Duodenal mucosa (tissue), 2 donors: ENCODE measurements around the gene NOL7.

Experiments used
- H3K27ac ChIP-seq: one replicate; pipeline ENCODE4 v1.7.0; 2013; ENCODE audit warnings: low read depth, low read length
- H3K27me3 ChIP-seq, 2 donors: one replicate each; pipeline ENCODE4 v1.7.0; 2013; ENCODE audit warnings: low read length in 2 of 2, control low read depth in 1 of 2; ENCODE audit not compliant: insufficient read depth in 2 of 2, control insufficient read depth in 1 of 2
- H3K36me3 ChIP-seq, 2 donors: one replicate each; pipeline ENCODE4 v1.7.0; 2013; ENCODE audit warnings: low read length in 2 of 2, control low read depth in 1 of 2; ENCODE audit not compliant: insufficient read depth in 2 of 2, control insufficient read depth in 1 of 2
- H3K4me1 ChIP-seq, 2 donors: one replicate each; pipeline ENCODE4 v1.7.0; 2013; ENCODE audit warnings: low read length in 2 of 2, control low read depth in 1 of 2; ENCODE audit not compliant: insufficient read depth in 2 of 2, control insufficient read depth in 1 of 2
- H3K4me3 ChIP-seq, 2 donors: one replicate each; pipeline ENCODE4 v1.7.0; 2013; ENCODE audit warnings: low read length in 2 of 2, low read depth in 1 of 2
- H3K9ac ChIP-seq, 2 donors: one replicate each; pipeline ENCODE4 v1.7.0; 2013; ENCODE audit warnings: low read length in 2 of 2, low read depth in 1 of 2
- H3K9me3 ChIP-seq, 2 donors: one replicate each; pipeline ENCODE4 v1.7.0; 2013; ENCODE audit warnings: low read length in 2 of 2, control low read depth in 1 of 2; ENCODE audit not compliant: control insufficient read depth in 1 of 2

The NOL7 gene

DNA sequence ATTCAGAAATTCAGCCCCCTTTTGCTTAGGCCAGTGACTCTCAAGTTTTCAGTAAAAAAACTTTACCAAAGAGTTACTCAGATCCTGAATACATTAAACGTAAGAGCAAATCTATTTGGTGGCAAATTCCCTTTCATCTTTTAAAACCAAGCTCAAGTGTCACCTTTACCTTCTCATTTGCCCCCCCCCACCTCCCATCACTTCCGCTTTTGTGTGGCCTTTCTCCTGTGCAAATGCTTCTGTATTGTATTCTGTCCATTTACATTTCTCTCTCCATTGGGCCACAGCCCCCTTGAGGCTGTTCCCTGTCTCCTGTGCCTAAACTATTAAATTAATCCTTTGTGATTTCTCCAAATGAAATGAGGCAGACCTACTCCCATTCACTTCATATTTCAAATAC is 1.9 kb downstream of the NOL7 start:
- Histone ChIP-seq H3K4me3 (no peak overlapping the region), H3K36me3 (peaks cover 26 to 43% of the 10 kb centered on the region in 2 donors), H3K4me1 (peaks cover 22 to 26% of the 10 kb centered on the region in 2 donors), H3K27ac (no peak overlapping the region), H3K27me3 (no peaks in the 10 kb centered on the region), H3K9me3 (no peaks in the 10 kb centered on the region), H3K9ac (no peak overlapping the region)

DNA sequence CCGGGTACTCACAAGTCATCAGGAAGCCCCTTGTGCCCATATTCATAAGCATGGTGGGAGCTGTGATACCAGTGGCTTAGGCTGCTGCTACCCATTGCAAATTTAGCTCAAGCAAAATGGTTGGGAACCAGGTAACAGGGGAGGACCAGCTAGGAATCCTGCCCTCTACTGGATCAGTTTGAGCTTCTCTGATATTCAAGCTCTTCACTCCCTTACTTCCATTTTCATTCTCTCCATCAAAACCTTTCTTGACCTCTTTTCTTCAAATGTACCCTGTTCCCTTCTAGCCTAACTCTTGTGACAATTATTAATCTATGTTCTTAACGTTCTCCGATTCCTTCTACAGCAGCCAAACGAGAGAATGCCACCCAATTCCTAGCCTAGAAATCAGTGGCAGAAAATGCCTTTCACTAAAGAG is 9.7 kb downstream of the NOL7 start:
- H3K9me3 ChIP-seq, result no peaks in the 10 kb centered on the region
- no peak overlapping the region for H3K4me3 ChIP-seq
- H3K4me1 ChIP-seq, result no peaks in the 10 kb centered on the region
- peaks cover 28 to 75% of the 10 kb centered on the region in 2 donors for H3K36me3 ChIP-seq
- H3K27ac ChIP-seq, result no peak overlapping the region
- H3K27me3 ChIP-seq, result no peaks in the 10 kb centered on the region
- no peak overlapping the region for H3K9ac ChIP-seq

DNA sequence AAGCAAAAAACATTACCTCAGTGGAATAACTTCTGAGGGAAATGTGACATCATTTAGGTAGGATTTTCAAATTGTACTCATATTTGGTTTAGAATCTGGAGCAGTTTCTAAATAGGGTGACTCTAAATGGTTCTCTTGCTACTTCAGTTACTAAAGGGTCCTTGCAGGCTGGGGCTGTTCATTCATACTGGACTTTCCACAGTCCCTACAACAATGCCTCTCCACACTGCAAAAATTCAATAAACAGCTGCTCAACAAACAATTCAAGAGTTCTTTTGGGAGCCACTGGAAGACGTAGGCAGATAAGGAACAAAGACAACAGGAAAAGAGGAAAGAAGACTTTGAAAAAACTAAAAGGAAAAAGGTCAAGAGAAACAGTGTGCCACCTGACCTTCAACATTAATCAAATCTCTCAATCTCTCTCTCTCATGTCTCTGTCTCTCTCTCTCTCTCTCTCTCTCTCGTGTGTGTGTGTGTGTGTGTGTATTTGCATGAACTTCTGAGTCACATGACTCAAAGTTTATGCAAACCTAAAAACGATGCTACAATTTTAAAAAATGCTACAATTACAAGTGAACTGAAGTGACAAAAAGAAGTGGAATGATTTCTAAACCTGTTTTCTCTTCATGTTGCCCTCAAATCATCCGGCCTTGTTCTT is 14.5 kb downstream of the NOL7 start:
- Histone ChIP-seq H3K9ac (no peak overlapping the region), H3K4me3 (no peak overlapping the region), H3K27ac (no peak overlapping the region), H3K27me3 (no peaks in the 10 kb centered on the region), H3K36me3 (peaks cover 16 to 62% of the 10 kb centered on the region in 2 donors), H3K9me3 (no peaks in the 10 kb centered on the region), H3K4me1 (no peaks in the 10 kb centered on the region)

DNA sequence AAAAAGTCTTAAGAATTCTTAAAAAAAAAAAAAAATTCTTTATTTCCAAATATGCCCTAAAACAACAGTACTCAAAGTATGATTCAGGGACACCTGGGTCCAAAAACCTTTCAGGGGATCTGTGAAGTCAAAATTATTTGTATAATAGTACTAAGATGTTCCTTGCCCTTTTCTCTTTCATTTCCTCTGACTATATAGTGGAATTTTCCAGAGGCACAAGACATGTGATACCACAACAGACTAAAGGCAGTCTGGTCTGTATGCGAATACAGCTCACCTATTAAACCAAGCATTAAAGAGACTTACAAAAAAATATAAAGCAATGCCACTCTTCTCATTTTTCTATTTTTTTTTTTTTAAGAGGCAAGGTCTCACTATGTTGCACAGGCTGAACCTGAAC is 15.4 kb downstream of the NOL7 start:
- H3K4me3 ChIP-seq, result no peak overlapping the region
- H3K36me3 ChIP-seq, result peaks cover 14 to 54% of the 10 kb centered on the region in 2 donors
- no peak overlapping the region for H3K27ac ChIP-seq
- no peaks in the 10 kb centered on the region for H3K9me3 ChIP-seq
- no peaks in the 10 kb centered on the region for H3K4me1 ChIP-seq
- no peaks in the 10 kb centered on the region for H3K27me3 ChIP-seq
- H3K9ac ChIP-seq, result no peak overlapping the region

GRCh38 chr6:13633343-13633742 is 18.2 kb downstream of the NOL7 start:
- H3K9me3 ChIP-seq, result no peaks in the 10 kb centered on the region
- H3K9ac ChIP-seq, result no peak overlapping the region
- no peaks in the 10 kb centered on the region for H3K4me1 ChIP-seq
- H3K27ac ChIP-seq, result no peak overlapping the region
- H3K36me3 ChIP-seq, result peaks cover 23 to 44% of the 10 kb centered on the region in 2 donors
- no peaks in the 10 kb centered on the region for H3K27me3 ChIP-seq
- H3K4me3 ChIP-seq, result no peak overlapping the region

- Histone ChIP-seq H3K36me3 (peaks cover 21 to 31% of the 10 kb centered on the region in 2 donors), H3K4me1 (no peaks in the 10 kb centered on the region), H3K27me3 (no peaks in the 10 kb centered on the region), H3K9me3 (no peaks in the 10 kb centered on the region), H3K27ac (no peak overlapping the region), H3K9ac (no peak overlapping the region), H3K4me3 (no peak overlapping the region)
These were observed 21.0 kb downstream of the NOL7 start for GRCh38 chr6:13635948-13636658.

- Histone ChIP-seq H3K9me3 (no peaks in the 10 kb centered on the region), H3K27ac (no peak overlapping the region), H3K4me1 (no peaks in the 10 kb centered on the region), H3K27me3 (no peaks in the 10 kb centered on the region), H3K9ac (no peak overlapping the region), H3K36me3 (peaks cover 16 to 20% of the 10 kb centered on the region in 2 donors), H3K4me3 (no peak overlapping the region)
These were observed 22.9 kb downstream of the NOL7 start for GRCh38 chr6:13638014-13638413.

GRCh38 chr6:13638626-13639025 is 23.5 kb downstream of the NOL7 start:
- Histone ChIP-seq H3K9ac (no peak overlapping the region), H3K27ac (no peak overlapping the region), H3K4me3 (no peak overlapping the region), H3K27me3 (no peaks in the 10 kb centered on the region), H3K4me1 (no peaks in the 10 kb centered on the region), H3K36me3 (peaks cover 16 to 25% of the 10 kb centered on the region in 2 donors), H3K9me3 (no peaks in the 10 kb centered on the region)

DNA sequence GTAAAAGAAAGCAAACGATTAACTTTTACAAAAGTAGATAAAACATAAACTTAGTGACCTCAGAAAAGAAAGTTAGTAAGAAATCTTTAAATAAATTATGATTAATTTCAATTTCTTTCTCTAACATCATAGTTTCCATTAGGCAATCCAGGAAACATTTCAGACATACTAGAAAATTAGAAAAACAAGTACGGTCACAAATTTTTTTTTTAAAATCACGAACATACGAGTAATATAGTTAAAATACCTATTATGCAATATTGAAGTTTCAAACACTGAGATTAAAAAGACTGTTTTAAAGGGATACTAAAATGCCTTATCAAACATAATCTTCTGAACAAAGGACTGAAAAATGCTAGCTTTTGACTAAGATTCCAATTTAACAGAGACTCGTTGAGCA is 26.2 kb downstream of the NOL7 start:
- Histone ChIP-seq H3K4me1 (no peaks in the 10 kb centered on the region), H3K27me3 (no peaks in the 10 kb centered on the region), H3K36me3 (peaks cover 13 to 18% of the 10 kb centered on the region in 2 donors), H3K9ac (no peak overlapping the region), H3K4me3 (no peak overlapping the region), H3K9me3 (no peaks in the 10 kb centered on the region), H3K27ac (no peak overlapping the region)

DNA sequence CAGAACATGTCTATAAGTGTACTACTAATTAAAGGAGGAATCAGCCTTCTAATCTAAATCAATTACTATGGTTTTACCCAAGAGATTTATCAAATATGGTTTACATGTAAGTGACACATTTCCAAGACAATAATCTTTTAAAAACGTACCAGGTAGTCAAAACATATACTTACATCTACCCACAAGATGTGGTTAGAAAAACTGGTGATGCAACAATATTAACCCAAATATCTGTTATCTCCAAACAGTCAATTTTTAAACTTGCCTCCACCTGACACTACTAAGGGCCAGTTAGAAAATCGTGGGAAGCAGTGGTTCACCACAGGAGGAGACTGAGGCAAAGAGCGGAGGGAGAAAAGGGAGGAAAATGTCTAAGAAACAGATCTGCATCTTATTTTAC is 28.0 kb downstream of the NOL7 start:
- no peaks in the 10 kb centered on the region for H3K27me3 ChIP-seq
- H3K9me3 ChIP-seq, result no peaks in the 10 kb centered on the region
- H3K27ac ChIP-seq, result no peak overlapping the region
- no peak overlapping the region for H3K4me3 ChIP-seq
- H3K9ac ChIP-seq, result no peak overlapping the region
- H3K4me1 ChIP-seq, result no peaks in the 10 kb centered on the region
- peaks cover 4 to 10% of the 10 kb centered on the region in 2 donors for H3K36me3 ChIP-seq
